GM23248 (cell line): ENCODE results near the gene GPX7. TPM values are rescaled to one million over a fixed set of nuclear protein-coding genes. Genes with fewer than 3 reads are reported as not detected.

Experiments used
- DNase-seq: peaks from one replicate; pipeline ENCODE4 v3.0.0-alpha.2; 2015
- H2AFZ ChIP-seq: fragments of 200-600 bp; sonication (generic); 2 replicates; pipeline ENCODE4 v1.6.1; 2016; ENCODE audit warnings: antibody characterized with exemption
- H3F3A ChIP-seq: fragments of 200-600 bp; sonication (generic); 2 replicates; pipeline ENCODE4 v1.6.1; 2016; ENCODE audit warnings: mild to moderate bottlenecking, antibody characterized with exemption, mixed run types; ENCODE audit not compliant: insufficient read depth
- H3K27ac ChIP-seq: fragments of 200-600 bp; sonication (generic); 2 replicates; pipeline ENCODE4 v1.5.1; 2016; ENCODE audit warnings: mild to moderate bottlenecking
- H3K27me3 ChIP-seq: fragments of 200-600 bp; sonication (generic); replicated peaks from 2 replicates; pipeline ENCODE4 v1.6.1; 2016; ENCODE audit warnings: mild to moderate bottlenecking; ENCODE audit not compliant: insufficient read depth
- H3K36me3 ChIP-seq: fragments of 200-600 bp; sonication (generic); 2 replicates; pipeline ENCODE4 v1.6.1; 2016; ENCODE audit warnings: low read depth, mild to moderate bottlenecking
- H3K4me1 ChIP-seq: fragments of 200-600 bp; sonication (generic); 2 replicates; pipeline ENCODE4 v1.6.1; 2016; ENCODE audit warnings: mild to moderate bottlenecking; ENCODE audit not compliant: insufficient read depth
- H3K4me2 ChIP-seq: fragments of 200-600 bp; sonication (generic); one replicate; pipeline ENCODE4 v1.6.1; 2016; ENCODE audit warnings: mild to moderate bottlenecking; ENCODE audit not compliant: unreplicated experiment
- H3K4me3 ChIP-seq: fragments of 200-600 bp; sonication (generic); 2 replicates; pipeline ENCODE4 v1.5.1; 2016; ENCODE audit warnings: mild to moderate bottlenecking
- H3K79me2 ChIP-seq: fragments of 200-600 bp; sonication (generic); 2 replicates; pipeline ENCODE4 v1.6.1; 2016; ENCODE audit warnings: mild to moderate bottlenecking; ENCODE audit not compliant: insufficient read depth
- H3K9ac ChIP-seq: fragments of 200-600 bp; sonication (generic); 2 replicates; pipeline ENCODE4 v1.6.1; 2016; ENCODE audit warnings: mild to moderate bottlenecking
- H3K9me2 ChIP-seq: fragments of 200-600 bp; sonication (generic); 2 replicates; pipeline ENCODE4 v1.6.1; 2016; ENCODE audit warnings: mixed run types, mild to moderate bottlenecking, moderate library complexity; ENCODE audit not compliant: insufficient read depth
- H3K9me3 ChIP-seq: fragments of 200-600 bp; sonication (generic); one replicate; pipeline ENCODE4 v1.6.1; 2017; ENCODE audit warnings: low read depth
- H4K20me1 ChIP-seq: fragments of 200-600 bp; sonication (generic); 2 replicates; pipeline ENCODE4 v1.6.0; 2016; ENCODE audit not compliant: insufficient read depth
- EZH2 ChIP-seq: fragments of 200-600 bp; sonication (generic); IDR thresholded peaks from 2 replicates; pipeline ENCODE4 v1.6.1; 2018; ENCODE audit warnings: antibody characterized with exemption, mild to moderate bottlenecking; ENCODE audit not compliant: insufficient read depth, poor library complexity, severe bottlenecking
- EZH2phosphoT487 ChIP-seq: fragments of 200-600 bp; sonication (generic); IDR thresholded peaks from 2 replicates; pipeline ENCODE4 v1.6.1; 2018; ENCODE audit warnings: antibody characterized with exemption, moderate library complexity, mild to moderate bottlenecking, low read depth; ENCODE audit not compliant: insufficient read depth
- WGBS, 2 experiments: methylation state at CpG; one replicate each; pipeline ENCODE4 v1.1.6; 2015 to 2017; ENCODE audit warnings: low lambda C conversion rate in 2 of 2, low coverage in 1 of 2; ENCODE audit errors: missing lambda C conversion rate in 2 of 2; 5-methylcytosine and 5-hydroxymethylcytosine counted together
- in situ Hi-C: fragments of 300-500 bp; cut with MboI; formaldehyde crosslinking; loops from 2 replicates; pipeline ENCODE4 v1.15.0; 2020
- polyA plus RNA-seq: library from polyadenylated mRNA; unstranded; fragments of >200 nt; fragmentation: Nextera tagmentation; extraction: Ambion mirVana; gene quantifications from 2 replicates; pipeline ENCODE4 v1.2.1, GENCODE V29; 2016
- total RNA-seq: library from RNA; depleted of rRNA; stranded (reverse); fragments of >200 nt; shearing (Covaris generic); gene quantifications from 2 replicates; pipeline ENCODE4 v1.2.3, GENCODE V29; 2014

Gene GPX7
- total and polyA plus RNA-seq, 2 experiments from 2014 or later = 39.7 to 44.7 TPM

DNA sequence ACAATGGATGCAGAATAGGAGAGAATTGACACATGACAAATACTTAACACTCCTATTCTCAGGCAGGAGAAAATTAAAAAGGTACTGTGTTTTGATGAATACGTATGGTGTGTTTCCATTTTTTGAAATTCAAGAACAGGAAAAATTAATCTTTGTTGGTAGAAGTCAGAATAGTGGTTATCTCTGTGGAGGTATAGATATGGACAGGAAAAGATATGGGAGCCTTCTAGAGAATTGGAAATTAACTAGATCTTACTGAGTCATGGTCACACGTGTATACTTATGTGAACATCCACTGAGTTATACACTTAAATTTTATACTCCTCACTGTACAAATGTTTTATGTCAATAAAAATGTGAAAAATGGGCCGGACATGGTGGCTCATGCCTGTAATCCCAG is 39.4 kb upstream of the GPX7 start:
- H4K20me1 ChIP-seq = no peaks in the 10 kb centered on the region
- H3K4me2 ChIP-seq = no peak overlapping the region
- H3F3A ChIP-seq = no peaks in the 10 kb centered on the region
- WGBS, 2 experiments = 66 to 71% methylated on average over 3 of the region's 3 CpGs
- TF ChIP-seq EZH2phosphoT487 (no peak), EZH2 (no peak)
- H2AFZ ChIP-seq = no peak overlapping the region
- H3K27me3 ChIP-seq = no peaks in the 10 kb centered on the region
- H3K36me3 ChIP-seq = no peaks in the 10 kb centered on the region
- in situ Hi-C loops = no loop called here
- H3K4me1 ChIP-seq = no peaks in the 10 kb centered on the region
- H3K4me3 ChIP-seq = no peak overlapping the region
- DNase-seq = no peak
- H3K27ac ChIP-seq = no peak overlapping the region
- H3K9me3 ChIP-seq = no peaks in the 10 kb centered on the region
- no peak overlapping the region for H3K9ac ChIP-seq
- H3K9me2 ChIP-seq = no peaks in the 10 kb centered on the region
- H3K79me2 ChIP-seq = no peaks in the 10 kb centered on the region

DNA sequence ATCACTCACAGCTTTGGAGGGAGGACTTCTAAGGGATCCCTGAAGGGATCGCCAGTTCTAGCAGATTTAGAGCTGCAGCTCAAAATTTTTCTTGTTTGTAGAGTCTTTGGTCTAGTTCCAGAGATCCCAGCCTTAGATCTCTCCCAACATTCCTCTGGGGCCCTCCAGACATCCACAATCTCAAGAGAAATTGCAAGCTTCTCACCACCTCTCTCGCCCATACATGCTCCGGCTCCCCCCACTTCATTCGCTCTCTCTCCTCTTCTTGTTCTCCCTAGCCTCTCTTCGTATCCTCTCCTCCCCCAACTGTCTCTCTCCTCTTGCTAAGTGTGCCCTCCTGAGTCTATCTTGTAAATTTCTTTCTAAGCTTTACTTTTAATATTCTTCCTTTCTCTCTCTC is 34.2 kb upstream of the GPX7 start:
- Histone ChIP-seq H3K9me3 (no peaks in the 10 kb centered on the region), H3K36me3 (no peaks in the 10 kb centered on the region), H3K27ac (no peak overlapping the region), H3K9ac (no peak overlapping the region), H3K9me2 (no peaks in the 10 kb centered on the region), H4K20me1 (no peaks in the 10 kb centered on the region), H3K4me3 (no peak overlapping the region), H2AFZ (peak overlapping the region; percentile 60), H3K4me1 (no peaks in the 10 kb centered on the region), H3K4me2 (peak overlapping the region; percentile 4), H3K79me2 (no peaks in the 10 kb centered on the region), H3F3A (no peaks in the 10 kb centered on the region), H3K27me3 (peaks cover 5% of the 10 kb centered on the region)
- whole genome bisulfite sequencing, 2 experiments = 20 to 22% methylated on average over 5 of the region's 5 CpGs
- TF ChIP-seq EZH2phosphoT487 = no peak
- no peak for TF ChIP-seq EZH2
- in situ Hi-C loops = no loop called here
- peak; percentile 24 for DNase-seq

DNA sequence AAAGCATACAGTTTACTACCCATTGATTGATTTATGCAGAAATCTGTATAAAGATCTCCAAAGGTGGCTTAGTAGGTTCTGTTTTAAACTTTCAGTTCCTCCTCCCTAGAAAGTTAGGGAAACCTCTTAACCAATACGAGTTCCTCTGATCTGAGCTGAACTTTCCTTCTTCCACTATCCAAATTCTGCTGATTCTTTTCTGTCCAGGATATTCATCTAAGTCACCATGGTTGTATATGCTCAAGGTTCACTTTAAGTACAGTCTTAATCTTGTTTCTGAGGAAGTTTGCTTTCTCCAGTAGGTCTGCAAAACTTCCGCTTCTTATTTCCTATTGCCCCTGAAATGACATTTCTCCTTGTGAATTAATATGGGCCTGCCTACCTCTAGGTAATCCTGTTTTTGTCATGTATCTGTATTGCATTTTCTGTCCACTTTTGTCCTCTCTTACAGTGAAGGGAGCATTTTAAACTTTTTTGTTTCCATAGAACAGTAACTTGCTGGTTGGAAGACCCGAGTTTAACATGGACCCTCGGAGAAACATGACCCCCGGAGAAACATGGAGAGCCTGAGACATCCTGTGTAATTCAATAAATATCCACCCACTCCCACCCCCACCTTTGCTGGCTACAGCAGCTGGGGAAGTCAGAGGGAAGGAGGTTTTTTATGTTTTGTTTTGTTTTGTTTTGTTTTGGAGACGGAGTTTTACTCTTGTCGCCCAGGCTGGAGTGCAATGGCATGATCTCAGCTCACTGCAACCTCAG is 32.5 kb upstream of the GPX7 start:
- 47 to 51% methylated on average over 7 of the region's 7 CpGs for WGBS, 2 experiments
- no peak overlapping the region for H3K9ac ChIP-seq
- H3K27me3 ChIP-seq = peaks cover 5% of the 10 kb centered on the region
- H3K9me2 ChIP-seq = no peaks in the 10 kb centered on the region
- H3K79me2 ChIP-seq = no peaks in the 10 kb centered on the region
- no peak overlapping the region for H3K27ac ChIP-seq
- H3K4me2 ChIP-seq = no peak overlapping the region
- in situ Hi-C loops = no loop called here
- peaks cover 7% of the 10 kb centered on the region for H3F3A ChIP-seq
- H3K36me3 ChIP-seq = no peaks in the 10 kb centered on the region
- H4K20me1 ChIP-seq = no peaks in the 10 kb centered on the region
- peaks cover 5% of the 10 kb centered on the region for H3K4me1 ChIP-seq
- no peaks in the 10 kb centered on the region for H3K9me3 ChIP-seq
- DNase-seq = no peak
- TF ChIP-seq EZH2phosphoT487 = no peak
- TF ChIP-seq EZH2 = no peak
- no peak overlapping the region for H3K4me3 ChIP-seq
- no peak overlapping the region for H2AFZ ChIP-seq

DNA sequence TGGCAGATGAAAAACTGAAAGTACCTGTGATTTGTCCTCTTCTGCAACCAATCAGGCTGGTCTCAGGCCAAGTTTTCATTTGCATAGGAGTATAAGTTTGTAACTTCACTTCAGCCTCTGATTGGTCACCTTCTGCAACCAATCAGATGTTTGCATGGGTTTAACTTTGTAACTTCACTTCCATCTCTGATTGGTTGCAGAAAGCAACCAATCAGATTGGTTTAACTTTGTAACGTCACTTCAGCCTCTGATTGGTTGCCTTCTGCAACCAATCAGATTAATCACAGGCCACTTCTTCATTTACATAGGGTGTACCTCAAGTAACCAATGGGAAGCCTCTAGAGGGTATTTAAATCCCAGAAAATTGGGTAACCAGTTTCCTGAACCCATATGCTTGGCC is 30.4 kb upstream of the GPX7 start:
- DNase-seq = no peak
- WGBS, 2 experiments = 91 to 92% methylated on average over 1 of the region's 1 CpG

More for the DNA sequence above, 30.4 kb upstream of the GPX7 start:
- no peak overlapping the region for H2AFZ ChIP-seq
- H3K4me3 ChIP-seq = no peak overlapping the region
- no peaks in the 10 kb centered on the region for H3K9me3 ChIP-seq
- peaks cover 13% of the 10 kb centered on the region for H3K4me1 ChIP-seq
- H3K9me2 ChIP-seq = no peaks in the 10 kb centered on the region
- TF ChIP-seq EZH2 (no peak), EZH2phosphoT487 (no peak)
- no peaks in the 10 kb centered on the region for H4K20me1 ChIP-seq
- H3K79me2 ChIP-seq = no peaks in the 10 kb centered on the region
- peaks cover 15% of the 10 kb centered on the region for H3F3A ChIP-seq
- H3K36me3 ChIP-seq = no peaks in the 10 kb centered on the region
- no peak overlapping the region for H3K4me2 ChIP-seq
- H3K27me3 ChIP-seq = peaks cover 5% of the 10 kb centered on the region
- no peak overlapping the region for H3K9ac ChIP-seq
- H3K27ac ChIP-seq = no peak overlapping the region
- in situ Hi-C loops = no loop called here
